ENCODE measurements around the gene ADGRG7.

- TF ChIP-seq CTCF (IDR thresholded peaks at IDR 0.05): peak; percentile 69 to 87 (median 75)
- TF ChIP-seq POLR2AphosphoS5 (IDR thresholded peaks at IDR 0.05): no peak
These were observed 19.1 kb upstream of the ADGRG7 start for GRCh38 chr3:100590114-100590839.
